NCI-H2107 treated with DMSO at 0.1 percent for 48 hours (cell line): ENCODE measurements around the gene PRKAR2A.
A peak's percentile ranks its signal among the peaks of the same experiment; 100 is the strongest.
"Not testable (repeated sequence)": the region's sequence is repeated elsewhere in the genome, so short reads cannot be mapped to it uniquely, and the experiment has no call there.

Experiments
- DNase-seq: peaks from one replicate; lab custom pipeline; 2025; ENCODE audit not compliant: unreplicated experiment; lab: John Stamatoyannopoulos, UW

The PRKAR2A gene

GRCh38 chr3:48782046-48782445 lies 65.6 kb downstream of the PRKAR2A start:
- DNase-seq: no peak

GRCh38 chr3:48778565-48778964 lies 69.1 kb downstream of the PRKAR2A start:
- DNase-seq: not testable (repeated sequence)

- DNase-seq: no peak
These were observed 70.8 kb downstream of the PRKAR2A start for GRCh38 chr3:48776854-48777253.

GRCh38 chr3:48770192-48770502 lies 77.5 kb downstream of the PRKAR2A start:
- DNase-seq: no peak

- DNase-seq: no peak
These were observed 82.3 kb downstream of the PRKAR2A start for GRCh38 chr3:48765376-48765775.

- no peak for DNase-seq
These were observed 84.9 kb downstream of the PRKAR2A start for GRCh38 chr3:48762816-48763215.

GRCh38 chr3:48759991-48760540 lies 87.6 kb downstream of the PRKAR2A start:
- DNase-seq: not testable (repeated sequence)

- not testable (repeated sequence) for DNase-seq
These were observed 88.1 kb downstream of the PRKAR2A start for GRCh38 chr3:48759531-48759930.

- no peak for DNase-seq
These were observed 88.6 kb downstream of the PRKAR2A start for GRCh38 chr3:48759071-48759470.

GRCh38 chr3:48756640-48757039 lies 91.0 kb downstream of the PRKAR2A start:
- DNase-seq: no peak

GRCh38 chr3:48750856-48751255 lies 96.8 kb downstream of the PRKAR2A start:
- DNase-seq: no peak

- no peak for DNase-seq
These were observed 98.9 kb downstream of the PRKAR2A start for GRCh38 chr3:48748754-48749153.

GRCh38 chr3:48747706-48748105 lies 100.0 kb downstream of the PRKAR2A start:
- DNase-seq: peak; percentile 7

- no peak for DNase-seq
These were observed 100.6 kb downstream of the PRKAR2A start for GRCh38 chr3:48747015-48747615.

GRCh38 chr3:48743773-48744172 lies 103.9 kb downstream of the PRKAR2A start:
- no peak for DNase-seq

- not testable (repeated sequence) for DNase-seq
These were observed 106.4 kb downstream of the PRKAR2A start for GRCh38 chr3:48741226-48741625.

GRCh38 chr3:48739955-48740823 lies 107.5 kb downstream of the PRKAR2A start:
- no peak for DNase-seq

- DNase-seq: no peak
These were observed 108.1 kb downstream of the PRKAR2A start for GRCh38 chr3:48739617-48739954.

GRCh38 chr3:48738926-48739616 lies 108.6 kb downstream of the PRKAR2A start:
- DNase-seq: no peak

- DNase-seq: no peak
These were observed 109.5 kb downstream of the PRKAR2A start for GRCh38 chr3:48738144-48738536.

- not testable (repeated sequence) for DNase-seq
These were observed 112.5 kb downstream of the PRKAR2A start for GRCh38 chr3:48735075-48735767.
